ENCODE data around the gene C11orf91.

GRCh38 chr11:33743291-33743690 lies 42.7 kb upstream of the C11orf91 start:
- TF ChIP-seq CTCF (IDR thresholded peaks at IDR 0.05; ENCODE audit: low read depth, low read length) (no peak), EZH2phosphoT487 (IDR thresholded peaks at IDR 0.05; ENCODE audit: low read depth) (no peak)
